OCI-M1 (cell line): ENCODE results near the gene AP3D1.
"Not testable (repeated sequence)": the region's sequence is repeated elsewhere in the genome, so short reads cannot be mapped to it uniquely, and the experiment has no call there.

Experiments used
- DNase-seq: peaks from one replicate; lab custom pipeline; 2025; lab: John Stamatoyannopoulos, UW

The AP3D1 gene

DNA sequence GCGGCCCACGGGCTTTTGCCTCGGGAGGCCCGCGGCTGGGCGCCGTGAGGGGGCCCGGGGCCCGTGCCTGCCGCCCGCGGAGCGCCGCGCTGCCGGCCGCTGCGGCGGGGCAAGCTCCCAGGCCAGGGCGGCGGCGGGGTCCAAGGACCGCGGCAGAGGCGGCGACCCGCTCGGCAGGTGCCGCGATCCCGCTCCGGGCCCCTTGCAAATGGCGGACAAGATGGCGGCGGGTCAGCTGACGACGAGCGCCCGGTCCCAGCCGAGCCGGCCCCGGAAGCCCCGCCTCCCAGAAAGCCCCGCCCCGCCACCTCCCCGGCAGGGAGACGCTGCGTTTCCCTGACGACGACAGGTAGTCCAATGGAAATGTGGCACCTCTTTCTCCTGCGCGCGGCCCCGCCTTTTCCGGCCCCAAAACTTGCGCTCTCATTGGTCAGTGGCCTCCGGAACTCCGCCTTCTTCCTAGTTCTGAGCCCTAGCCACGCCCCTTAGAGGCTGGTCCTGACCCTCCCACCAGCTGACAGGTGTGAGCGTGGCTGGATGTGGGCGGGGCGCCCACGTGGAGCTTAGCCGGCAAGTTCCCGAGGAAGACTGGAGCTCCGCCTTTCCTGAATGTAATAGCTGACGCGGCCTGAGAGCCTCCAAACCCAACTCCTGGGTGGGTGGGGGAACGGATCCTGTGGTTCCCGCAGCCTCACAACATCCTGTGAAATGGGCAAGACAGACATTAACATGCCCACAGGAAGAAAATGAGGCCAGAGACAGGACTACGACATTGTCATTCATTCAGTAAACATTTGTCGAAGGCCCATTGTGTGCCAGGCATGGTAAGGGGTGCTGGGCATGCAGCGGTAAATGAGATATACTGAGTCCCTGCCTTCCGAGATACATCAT lies at the start of gene AP3D1:
AP3D1 (minus strand) TSS at position 228 of the 891 bp plus-strand sequence. CDS start 232 bp downstream, outside the sequence.
- DNase-seq, result peak; percentile 98

- DNase-seq, result not testable (repeated sequence)
These were observed 49.4 kb upstream of the AP3D1 start for GRCh38 chr19:2200624-2201294.

- no peak for DNase-seq
These were observed 48.7 kb upstream of the AP3D1 start for GRCh38 chr19:2199861-2200623.

DNA sequence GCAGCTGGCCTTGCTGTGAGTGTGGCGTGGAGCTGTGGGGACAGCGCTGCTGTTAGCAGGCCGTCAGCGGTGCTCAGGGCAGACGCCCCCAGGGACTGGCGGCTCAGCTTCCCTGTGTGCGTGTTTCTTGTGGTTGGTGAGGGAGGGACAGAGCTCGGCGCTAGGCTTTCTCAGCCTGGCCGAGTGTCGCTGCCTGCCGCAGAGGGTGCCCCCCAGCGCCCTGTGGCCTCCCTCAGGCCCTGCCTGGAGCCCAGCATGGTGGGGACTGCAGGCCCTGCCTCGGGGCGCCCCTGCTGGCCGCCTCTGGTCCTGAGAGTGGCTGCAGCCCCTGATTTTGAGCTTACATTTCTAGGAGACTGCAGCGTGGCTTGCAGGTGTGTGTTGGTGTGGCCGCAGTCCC lies 47.8 kb upstream of the AP3D1 start:
- DNase-seq, result no peak

GRCh38 chr19:2198317-2198716 lies 47.0 kb upstream of the AP3D1 start:
- DNase-seq, result no peak

GRCh38 chr19:2197270-2197669 lies 45.9 kb upstream of the AP3D1 start:
- DNase-seq, result no peak

GRCh38 chr19:2195914-2196313 lies 44.5 kb upstream of the AP3D1 start:
- no peak for DNase-seq

GRCh38 chr19:2195361-2195760 lies 44.0 kb upstream of the AP3D1 start:
- no peak for DNase-seq

GRCh38 chr19:2194513-2195078 lies 43.2 kb upstream of the AP3D1 start:
- no peak for DNase-seq

GRCh38 chr19:2193807-2194206 lies 42.4 kb upstream of the AP3D1 start:
- no peak for DNase-seq

GRCh38 chr19:2192862-2193261 lies 41.5 kb upstream of the AP3D1 start:
- no peak for DNase-seq

DNA sequence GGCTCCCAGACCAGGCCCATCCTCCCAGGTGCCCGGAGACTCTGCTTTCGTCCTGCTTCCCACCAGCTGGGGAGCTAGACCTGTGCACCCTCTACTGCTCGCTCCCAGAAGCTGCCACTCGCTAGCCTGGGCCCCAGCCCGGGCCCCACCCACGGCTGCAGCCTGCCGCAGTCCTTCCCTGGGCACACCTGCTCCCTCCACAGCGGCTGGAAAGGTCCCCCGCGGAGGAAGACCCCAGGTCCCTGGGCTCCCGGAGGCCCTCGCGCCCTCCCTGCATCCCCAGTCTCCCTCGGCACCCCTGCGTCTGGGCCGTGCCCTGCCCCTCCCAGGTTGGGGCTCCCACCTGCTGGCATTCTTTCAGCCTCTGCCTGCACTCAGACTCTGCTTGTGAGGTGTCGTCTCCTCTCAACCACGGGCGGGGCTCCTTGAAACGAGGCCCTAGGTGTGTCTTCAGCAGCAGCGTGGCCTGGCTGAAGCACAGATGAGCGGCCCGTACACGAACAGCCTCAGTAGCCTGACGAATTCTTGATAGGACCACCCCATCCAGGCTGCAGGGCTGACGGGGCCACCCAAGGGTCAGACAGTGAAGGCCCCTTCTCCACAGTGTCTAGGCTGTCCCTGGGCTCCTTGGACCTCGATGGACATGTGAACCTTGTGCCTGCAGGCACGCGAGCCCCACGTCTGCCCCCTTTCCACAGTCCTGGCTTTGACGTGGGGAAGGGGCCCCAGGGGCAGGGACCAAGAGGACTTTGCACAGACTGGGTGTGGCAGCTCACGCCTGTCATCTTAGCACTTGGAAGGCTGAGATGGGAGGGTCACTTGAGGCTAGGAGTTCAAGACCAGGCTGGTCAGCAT lies 40.3 kb upstream of the AP3D1 start:
- DNase-seq, result no peak

- no peak for DNase-seq
These were observed 39.6 kb upstream of the AP3D1 start for GRCh38 chr19:2190848-2191455.

DNA sequence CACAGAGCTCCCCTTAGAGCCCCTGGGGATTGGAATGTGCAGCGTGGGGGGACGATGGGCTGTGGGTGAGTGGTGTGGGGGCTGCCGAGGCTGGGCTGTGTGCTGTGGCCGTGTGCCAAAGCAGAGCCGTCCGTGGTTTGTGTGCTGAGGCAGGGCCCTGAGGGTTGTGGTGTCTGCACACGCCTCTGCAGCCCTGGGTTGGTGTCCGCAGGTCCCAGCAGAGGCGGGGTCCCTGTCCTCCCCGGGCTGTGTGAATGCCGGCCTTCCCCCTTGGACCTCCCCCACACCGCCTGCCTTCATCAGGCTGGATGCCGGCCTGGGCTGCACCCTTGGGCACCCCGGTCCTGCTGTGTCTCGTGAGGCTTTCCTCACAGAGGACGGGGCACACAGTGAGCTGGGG lies 38.5 kb upstream of the AP3D1 start:
- no peak for DNase-seq

- no peak for DNase-seq
These were observed 37.5 kb upstream of the AP3D1 start for GRCh38 chr19:2188708-2189385.

- no peak for DNase-seq
These were observed 35.8 kb upstream of the AP3D1 start for GRCh38 chr19:2187159-2187558.

DNA sequence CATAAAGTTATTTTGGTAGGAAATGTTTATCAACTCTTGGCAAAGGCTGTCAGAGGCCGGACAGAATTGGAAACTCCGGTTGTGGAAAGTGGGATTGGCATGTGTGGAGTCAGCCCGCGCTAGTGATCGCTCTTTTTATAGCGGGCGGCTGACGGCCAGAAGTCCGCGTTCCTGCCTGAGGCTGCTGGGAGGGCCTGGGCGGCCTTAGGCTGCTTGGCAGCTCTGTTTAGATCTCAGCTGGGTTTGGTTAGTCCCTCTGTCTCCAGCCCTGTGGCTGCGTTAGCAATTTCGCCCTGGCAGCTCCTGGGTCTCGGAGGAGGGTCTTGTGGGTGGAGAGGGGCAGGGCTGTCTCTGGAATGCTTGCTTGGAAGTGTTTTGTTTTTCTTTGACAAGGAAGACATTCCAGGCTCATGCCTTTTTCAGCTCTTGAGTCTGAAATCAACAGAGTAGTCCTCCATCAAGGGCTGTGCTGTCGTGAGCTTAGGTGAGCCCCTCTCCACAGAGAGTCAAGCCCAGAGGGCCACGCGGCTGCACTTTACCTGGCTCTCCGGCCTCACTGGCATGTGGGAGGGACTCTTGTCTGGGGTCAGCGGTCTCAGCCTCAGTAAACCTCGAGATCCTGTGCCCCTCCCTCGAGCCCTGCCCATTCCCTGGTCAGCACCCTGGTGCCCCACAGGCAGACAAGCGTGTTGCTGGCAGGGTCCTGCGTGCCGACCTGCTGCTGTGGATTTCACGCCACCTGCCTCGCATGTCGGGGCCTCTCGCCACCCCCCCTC lies 34.9 kb upstream of the AP3D1 start:
- no peak for DNase-seq

- no peak for DNase-seq
These were observed 34.3 kb upstream of the AP3D1 start for GRCh38 chr19:2185734-2186070.

DNA sequence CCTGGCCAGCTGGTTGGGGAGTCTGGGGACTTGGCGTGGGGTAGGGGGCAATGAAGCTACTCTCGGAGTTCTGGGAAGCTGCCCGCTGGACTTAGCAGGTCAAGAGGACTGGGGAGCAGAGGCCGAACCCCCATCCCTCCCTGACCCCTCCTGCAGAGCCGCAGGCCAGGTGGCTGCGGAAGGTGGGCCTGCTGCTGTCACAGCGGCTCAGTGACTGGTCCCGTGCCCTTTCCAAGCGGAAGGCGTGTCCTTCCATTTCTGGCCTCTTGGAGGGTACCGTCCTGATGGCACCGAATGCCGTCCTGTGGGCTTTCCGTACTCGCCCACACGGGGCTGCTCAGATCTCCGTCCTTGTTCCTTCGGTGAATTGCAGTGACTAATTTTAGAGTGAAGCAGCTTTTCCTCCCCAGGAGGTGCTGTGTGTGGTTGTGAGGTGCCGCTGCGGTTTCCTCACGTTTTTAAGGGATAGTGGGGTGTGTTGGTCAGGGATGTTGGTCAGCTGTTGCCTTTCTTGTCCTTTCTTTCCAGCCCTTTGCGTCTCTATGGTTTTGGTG lies 33.1 kb upstream of the AP3D1 start:
- no peak for DNase-seq
